Activated T-cell treated with anti-CD3 and anti-CD28 coated beads, Interleukin-2, amount 50 U/mL, for 48 hours (primary cell): Measurements from ENCODE around the gene SPP2.

Experiments used
- DNase-seq, 2 experiments: peaks; one replicate each; pipeline ENCODE4 v3.0.0-alpha.2; 2020

The SPP2 gene

DNA sequence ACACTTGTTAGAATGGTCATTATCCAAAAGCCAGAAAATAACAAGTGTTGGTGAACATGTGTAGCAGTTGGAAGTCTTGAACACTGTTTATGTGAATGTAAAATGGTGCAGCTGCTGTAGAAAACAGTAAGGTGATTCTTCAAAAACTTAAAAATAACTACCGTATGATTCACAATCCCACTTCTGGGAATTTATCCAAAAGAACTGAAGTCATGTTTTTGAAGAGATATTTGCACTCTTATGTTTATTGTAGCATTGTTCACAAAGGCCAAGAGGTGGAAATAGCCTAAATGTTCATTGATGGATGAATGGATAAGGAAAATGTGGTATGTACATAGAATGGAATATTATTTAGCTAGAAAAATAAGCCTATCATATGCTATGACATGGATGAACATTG is 6.3 kb upstream of the SPP2 start:
- no peak for DNase-seq

DNA sequence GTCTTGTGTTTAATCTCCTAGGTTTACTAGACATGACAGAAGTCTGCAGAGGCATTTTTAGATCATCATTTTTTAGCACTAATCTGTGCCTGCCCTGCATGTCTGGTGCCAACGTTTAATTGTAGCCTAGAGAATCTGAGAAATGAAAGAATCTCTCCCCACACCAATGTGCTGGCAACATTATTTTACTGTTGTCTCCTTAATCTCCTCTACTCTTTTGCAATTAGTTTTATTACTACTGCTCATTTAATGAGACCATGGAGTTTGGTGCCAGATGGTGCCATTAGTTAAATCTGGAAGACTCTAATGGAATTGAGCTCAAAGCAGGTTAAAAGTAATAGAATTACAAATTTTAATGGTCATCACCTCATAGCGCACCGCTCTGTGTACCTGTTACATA is 4.0 kb upstream of the SPP2 start:
- no peak for DNase-seq

DNA sequence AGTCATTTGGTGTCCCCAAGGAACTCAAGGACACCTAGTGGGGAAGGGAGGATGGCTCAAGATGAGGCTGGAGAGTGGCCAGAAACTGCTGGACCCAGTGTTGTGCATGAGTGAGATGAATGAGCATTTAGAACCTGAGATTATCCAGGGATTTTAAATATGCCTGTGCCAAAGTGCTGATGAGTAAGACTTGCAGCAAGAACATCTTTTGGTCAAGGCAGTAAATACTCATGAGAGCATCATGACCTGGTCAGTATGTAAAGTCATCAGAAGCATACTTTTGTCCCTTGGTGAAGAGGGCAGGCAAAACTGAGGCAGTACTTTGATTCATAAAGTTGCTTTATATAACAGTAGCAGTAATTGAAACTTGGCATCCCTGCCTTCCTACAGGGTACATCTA is 3.1 kb upstream of the SPP2 start:
- no peak for DNase-seq

DNA sequence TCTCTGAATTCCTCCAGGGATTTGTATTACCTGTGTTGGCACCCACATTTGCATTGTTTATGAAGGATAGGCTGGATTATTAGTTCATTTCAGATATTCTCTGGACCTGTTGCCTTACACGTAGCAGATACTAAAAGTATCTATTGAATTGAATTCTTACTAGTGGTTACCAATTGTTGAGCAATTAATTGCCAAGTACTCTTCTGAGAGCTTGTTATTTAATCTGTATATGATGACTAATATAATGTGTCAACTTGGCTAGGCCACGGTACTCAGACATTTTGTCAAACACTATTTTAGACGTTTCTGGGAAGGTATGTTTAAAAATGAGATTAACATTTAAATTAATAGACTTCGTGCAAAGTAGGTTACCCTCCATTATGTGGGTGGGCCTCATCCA is 2.5 kb upstream of the SPP2 start:
- DNase-seq, result no peak

DNA sequence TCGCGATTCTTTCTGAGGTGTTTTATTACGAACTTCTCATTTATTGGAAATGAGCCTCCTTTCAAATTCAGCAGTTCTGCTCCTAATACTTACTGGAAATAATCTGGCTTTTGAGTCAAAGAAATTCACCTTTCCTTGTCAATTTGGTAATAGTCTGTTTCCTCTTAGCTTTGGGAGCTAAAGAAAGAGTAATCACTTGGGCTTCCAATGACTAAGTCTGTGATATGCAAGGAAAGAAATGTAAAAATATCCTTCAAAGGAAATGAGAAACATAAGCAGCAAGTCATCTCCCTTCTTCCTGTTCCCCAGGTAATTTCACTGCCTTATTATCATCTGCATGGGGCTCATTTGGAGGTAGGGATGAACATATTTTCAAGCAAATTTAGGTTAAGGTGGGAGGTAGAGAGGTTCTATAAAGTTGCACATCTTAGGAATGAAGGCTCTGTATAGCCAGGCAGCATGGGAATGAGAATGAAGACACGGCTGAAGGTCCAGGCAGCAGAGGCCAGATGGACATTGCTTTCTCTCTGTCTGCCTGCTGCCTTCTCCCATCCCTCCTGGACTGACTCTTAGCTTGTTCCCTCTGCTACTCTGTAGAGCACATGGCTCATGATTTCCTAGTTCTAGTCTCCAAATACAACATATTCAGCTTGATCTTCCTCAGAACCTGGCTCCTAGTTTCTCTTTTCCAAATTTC is 1.0 kb downstream of the SPP2 start:
- no peak for DNase-seq

DNA sequence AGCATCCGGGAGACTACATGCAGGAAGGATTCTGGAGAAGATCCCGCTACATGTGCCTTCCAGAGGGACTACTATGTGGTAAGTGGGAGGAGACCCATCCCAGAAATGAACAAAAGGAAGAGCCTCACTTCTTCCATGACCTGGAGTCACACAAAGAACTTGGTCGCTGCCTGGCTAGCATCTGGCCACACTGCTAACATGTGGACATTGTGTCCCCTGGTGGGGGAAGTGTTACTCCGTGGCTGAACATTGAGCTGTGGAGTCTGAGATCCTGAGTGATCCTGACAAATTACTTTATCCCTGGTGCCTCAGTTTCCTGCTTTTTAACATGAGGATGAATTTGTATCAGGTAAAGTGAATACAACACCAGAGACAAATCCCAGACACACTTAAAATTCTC is 8.4 kb downstream of the SPP2 start:
- no peak for DNase-seq

DNA sequence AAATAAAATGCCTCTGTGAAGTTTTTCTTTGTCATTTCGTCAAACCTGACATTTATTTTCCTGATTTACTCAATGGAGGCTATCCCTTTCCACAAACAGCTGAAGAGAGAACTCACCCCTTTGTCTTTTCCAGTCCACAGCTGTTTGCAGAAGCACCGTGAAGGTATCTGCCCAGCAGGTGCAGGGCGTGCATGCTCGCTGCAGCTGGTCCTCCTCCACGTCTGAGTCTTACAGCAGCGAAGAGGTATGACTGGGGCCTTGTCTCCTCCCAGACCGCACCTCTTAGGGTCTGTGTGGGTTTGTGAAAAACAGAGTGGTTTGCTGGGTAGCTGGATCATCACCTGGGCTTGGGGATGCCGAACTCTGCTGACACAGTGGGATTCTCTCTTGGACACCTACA is 9.7 kb downstream of the SPP2 start:
- DNase-seq, result no peak

DNA sequence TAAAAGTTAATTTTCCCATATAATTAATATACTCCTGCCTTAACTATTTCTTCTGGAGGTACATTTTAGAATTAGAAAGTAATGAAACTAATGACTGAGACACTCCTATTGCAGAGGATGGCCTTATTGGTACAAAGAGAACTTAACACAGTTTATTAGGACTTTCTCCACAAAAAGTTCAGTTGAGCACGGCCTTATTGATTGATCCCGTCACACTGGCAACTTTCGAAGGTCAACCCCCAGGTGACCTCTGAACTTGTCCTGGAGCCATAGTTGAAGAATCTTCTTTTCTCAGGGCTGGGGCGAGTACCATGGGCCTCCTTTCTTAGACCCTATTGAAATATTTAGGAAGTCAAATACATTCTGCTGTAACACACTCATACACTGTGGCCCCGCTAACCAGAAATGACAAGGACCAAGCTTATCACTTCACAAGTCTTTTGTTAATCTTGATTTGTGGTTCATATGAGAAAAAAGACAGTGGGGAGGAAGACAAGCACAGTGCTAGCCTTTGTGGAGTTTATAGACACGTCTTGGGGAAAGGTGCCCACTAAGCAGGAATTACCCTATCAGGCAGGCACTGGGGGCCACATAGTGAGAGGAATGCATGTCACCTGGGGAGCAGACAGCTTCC is 11.2 kb downstream of the SPP2 start:
- no peak for DNase-seq

DNA sequence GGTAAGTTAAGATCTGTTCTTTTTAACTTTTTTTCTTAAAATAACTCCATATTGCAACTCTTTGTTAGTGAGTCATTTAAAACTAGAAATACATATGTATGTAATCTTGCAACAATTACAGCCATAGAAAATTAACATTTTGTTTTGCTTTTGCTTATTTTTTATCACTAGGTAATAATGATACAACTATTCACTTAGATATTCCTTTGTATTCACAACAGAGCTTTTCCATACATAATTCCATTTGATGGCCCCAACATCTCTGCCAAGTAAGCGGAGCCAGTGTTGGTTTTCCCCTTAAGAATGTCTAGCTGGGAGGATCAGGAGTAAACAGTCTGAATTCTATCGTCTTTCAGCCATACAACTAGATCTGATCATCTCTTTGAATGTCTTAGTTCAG is 16.1 kb downstream of the SPP2 start:
- DNase-seq, result no peak

DNA sequence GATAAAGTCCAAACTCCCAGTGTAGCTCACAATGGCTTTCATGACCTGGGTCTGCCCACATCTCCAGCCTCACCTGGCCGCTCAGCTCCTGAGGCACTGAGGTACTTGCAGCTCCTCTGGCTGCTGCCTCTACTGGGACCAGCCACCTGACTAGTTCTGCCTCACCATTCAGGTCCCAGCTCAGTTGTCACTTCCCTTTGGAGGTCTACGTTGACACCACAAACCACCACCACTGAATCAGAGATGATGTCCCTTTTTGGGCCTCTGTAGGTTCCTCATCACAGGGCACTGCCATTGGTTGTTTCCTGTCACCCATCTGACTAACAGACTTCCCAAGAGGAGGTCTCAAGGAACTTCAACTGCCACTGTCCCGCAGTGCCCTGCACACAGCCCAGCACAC is 21.2 kb downstream of the SPP2 start:
- peak; percentile 25 to 39 for DNase-seq

DNA sequence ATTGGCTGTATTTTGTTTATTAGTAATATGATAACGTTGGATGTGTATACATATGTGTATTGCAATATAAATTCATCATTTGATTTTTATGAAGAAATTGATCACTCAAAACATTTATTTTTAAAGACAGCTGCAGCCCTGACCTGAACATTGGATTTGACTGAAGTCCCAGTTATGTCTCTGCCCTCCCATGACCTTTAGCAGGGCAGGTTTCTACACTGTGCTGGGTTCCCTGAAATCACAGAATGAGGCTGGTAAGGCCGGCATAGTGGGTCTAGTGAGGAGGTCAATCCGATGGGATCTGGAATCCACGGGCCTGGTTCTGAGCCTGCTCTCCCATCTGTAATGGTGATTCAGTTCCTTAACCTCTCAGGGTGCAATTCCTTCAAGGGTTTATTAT is 22.0 kb downstream of the SPP2 start:
- no peak for DNase-seq

DNA sequence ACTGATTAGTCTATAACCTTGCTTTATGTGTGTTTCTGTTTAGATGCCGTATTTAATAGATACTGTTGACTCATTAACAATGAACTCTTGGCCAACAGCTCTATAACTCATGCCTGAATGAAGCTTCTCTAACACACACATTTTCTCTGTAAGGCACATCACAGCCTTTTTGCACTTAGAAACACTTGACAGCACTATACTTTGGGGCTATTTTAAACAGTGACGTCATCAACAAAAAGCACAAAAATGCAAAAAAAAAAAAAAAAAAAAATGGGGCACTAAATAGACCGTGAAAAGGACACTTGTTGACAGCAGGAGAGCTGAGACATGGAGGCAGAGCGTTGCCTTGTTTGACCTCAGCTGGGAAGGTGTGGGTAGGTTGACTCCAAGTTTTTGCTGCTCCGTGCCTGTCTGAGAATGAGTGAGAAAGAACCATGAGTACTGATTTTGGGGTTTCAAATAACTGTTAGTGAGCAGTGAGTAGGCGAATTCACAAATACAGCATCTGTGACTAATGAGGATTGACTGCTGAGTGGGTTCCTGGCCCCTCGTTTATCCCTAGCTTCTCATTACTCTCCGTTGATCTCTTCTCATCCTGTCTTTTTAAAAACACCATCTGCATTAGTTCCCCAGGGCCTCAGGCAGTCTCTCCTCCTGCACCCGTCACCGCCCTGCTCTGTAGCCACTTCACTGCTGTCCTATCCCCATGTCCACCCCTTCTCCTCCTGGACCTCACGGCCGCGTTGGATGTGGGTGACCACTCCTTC is 24.4 kb downstream of the SPP2 start:
- no peak for DNase-seq

DNA sequence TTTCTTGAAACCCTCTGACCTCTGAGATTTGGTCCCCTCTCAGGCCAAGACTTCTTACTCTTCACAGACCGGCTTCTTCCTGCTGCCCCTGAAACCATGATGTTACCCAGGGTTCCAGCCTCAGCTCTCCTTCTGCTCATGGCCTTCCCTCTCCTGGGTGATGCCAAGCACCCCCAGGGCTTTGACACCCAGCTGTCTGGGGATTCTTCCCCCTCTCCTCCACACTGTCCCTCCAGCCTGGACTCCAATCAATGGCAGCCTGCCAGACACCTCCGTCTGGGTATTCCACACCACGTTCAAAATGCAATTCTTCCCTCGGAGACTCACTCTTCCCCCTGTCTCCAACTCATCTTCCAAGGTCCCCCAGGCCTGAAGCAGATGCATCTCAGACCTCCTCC is 25.0 kb downstream of the SPP2 start:
- DNase-seq, result no peak

DNA sequence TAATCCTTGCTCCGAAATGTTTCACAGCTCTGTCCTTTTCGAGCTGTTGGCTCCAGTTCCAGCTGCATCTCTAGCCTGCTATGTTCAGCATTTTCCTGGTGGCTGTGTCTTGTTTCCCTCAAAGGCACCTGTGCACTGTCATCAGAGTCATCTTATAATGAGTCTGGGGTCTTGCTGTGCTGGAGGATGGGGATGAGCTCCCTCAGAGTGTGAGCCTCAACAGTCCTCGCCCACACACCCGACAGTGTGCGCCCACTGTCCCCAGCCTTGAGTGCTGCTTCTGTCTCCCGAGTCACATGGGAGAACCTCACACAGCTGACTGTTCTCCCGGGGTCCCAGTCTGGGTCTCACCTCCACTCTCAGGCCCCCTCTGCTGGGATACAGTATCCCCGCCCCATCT is 25.4 kb downstream of the SPP2 start:
- DNase-seq, result no peak

DNA sequence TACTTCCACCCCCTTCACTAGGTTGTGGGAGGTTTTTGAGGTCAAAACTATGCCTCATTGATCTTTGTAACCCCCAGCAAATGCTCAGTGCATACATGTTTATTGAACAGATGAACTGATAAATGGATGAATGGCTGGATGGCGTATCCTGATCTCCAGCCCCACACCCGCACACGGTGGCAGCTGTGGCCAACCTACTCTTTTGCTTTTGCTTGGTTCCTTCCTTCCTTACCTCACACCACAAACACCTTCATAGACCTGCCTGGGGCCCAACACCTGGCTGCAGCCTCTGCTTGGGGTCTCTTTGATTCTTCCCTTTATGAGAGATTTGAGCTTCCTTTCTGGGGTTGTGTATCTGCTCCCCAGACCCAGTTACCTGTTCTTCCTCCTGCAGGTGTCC is 25.9 kb downstream of the SPP2 start:
- DNase-seq, result no peak

DNA sequence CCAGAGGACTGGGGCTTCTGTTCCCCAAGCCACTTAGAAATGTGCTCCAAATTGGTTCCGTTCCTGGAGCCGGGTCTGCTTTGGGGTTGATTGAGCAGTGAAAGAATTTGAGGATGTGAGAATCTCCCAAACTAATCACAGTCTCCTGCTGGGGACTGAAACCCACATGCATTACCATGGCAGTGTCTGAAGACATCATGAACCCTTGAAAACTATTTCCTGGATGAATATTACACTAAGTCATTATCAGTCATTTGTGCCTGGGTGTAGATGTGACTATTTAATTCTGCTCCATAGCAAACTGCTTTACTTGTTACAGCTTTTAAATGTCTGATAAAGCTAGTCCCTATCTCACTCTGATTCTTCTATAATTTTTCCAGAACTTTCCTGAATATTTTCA is 27.6 kb downstream of the SPP2 start:
- DNase-seq, result no peak

DNA sequence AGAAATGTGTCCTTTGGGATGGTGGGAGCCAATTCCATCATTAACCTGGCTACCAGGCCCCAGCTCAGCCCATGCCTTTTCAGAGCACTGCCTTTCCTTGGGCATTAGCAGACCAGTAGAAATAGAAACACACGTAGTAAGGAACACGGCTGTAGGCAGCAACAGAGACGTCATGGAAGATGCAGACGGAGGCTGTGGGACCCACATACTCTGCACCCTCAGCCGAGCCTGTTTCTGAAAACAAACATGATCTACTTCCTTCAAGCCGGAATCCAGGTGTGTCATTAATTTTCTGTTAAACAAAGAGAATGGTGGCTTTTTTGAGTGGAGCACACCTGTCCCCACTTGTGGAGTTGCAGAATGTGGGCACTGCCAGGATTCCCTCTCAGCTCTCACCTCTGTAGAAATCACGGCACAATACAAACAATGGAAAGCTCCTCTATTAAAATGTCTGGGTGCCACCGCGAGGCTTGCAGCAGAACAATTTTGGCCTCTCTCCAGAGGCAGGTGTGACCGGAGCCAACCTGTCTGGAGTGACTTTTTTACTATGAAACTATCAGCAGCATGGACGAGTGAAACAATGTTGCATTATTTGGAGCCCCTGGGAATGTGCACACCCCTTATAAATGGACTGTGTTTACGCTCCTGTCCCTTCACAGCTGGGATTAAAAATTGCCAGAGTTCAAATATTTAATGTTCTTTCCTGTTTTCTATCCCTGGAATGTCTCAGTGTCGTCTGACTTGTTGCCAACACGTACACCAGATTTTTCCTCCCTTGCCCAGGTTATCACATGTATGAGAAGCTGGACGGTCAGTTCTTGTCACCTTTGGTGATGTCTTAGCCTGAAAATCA is 31.7 kb downstream of the SPP2 start:
- DNase-seq, result no peak

DNA sequence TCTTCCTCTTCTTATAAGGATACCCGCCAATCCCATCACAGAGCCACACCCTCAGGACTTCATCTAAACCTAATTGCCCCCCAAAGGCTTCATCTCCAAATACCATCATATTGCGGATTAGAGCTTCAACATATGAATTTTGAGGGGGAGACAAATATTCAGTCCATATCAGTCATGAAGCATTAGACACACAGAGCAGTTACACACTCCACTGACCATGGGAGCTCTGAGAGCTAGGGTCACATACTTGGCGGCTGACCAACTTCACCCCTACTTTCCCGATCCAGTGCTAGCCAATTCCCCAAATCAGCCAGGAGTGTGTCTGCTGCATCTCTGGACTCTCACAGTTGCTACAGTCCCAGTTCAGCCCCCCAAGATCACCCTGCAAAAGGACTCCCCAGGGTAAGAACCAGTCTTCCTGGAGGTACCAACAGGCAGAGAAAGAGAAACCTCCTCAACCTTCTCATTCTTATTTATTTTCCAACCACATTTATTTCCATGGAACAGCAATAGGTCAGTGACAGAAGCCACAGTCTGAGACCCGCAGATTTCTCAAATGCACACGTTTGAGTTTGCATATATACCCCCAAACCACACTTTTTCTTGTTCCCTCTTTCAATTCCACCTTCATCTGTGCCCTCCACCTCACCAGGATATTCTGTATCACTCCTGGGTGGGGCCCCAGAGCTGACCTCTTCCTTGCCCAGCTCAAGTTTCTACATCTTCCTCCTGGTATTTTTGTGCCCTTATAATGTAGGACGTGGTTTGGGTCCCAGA is 33.3 kb downstream of the SPP2 start:
- DNase-seq, result no peak

DNA sequence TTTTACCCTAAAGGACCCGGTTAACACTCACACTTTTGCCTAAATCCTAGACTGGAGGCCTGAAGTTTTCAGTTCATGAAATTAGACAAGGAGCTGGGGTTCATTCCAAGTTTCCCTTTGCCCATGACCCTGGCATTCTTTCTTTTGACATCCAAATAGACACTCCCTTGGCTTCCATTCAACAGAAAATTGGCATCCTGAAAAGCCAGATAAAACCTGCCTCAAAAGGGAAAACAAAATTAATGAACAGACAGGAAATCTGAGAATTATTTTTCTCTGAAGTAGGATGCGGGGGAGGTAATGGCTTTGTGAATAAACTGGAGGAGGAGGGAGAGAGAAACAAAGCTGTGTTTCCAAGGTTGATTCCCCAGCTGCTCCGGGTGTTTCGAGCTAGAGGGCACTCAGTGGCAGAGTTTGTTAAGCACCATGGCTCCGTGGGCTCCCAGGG is 41.0 kb downstream of the SPP2 start:
- DNase-seq, result no peak

DNA sequence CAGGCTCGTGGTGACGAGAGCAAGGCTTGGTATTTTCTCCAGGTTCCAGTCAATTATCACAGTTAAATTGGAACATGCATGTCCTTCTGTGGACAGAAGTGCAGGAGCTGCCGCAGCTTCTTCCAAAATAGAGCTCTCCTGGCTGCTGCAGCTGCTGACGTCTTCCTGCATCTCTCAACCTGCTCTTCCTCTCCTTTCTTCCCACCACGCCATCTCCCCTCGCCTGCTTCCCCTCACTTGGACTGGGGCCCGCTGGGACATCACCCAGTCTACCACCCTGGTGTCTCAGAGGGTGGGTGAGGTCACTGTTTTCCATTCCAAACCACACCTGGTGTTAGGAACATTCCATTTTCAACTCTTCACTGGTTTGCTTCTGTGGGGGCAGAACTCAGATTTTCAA is 41.4 kb downstream of the SPP2 start:
- no peak for DNase-seq

DNA sequence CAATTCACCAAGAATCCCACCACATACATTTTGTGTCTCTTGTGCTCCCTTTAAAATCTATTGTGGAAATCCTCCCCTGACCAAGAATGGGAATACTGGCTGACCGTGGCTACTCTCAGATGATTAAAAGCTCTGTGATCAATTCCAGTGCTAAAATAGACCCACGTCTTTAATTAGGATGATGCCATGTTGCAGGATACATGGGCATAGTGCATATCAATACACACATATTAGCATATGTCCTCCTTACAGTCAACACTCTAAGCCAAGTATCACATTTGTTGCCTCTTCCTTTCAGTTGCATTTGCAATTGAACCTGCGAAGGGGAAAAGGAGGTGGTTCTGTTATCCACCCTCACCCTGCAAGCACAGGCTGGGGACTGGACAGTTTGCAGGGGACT is 41.8 kb downstream of the SPP2 start:
- DNase-seq, result no peak

DNA sequence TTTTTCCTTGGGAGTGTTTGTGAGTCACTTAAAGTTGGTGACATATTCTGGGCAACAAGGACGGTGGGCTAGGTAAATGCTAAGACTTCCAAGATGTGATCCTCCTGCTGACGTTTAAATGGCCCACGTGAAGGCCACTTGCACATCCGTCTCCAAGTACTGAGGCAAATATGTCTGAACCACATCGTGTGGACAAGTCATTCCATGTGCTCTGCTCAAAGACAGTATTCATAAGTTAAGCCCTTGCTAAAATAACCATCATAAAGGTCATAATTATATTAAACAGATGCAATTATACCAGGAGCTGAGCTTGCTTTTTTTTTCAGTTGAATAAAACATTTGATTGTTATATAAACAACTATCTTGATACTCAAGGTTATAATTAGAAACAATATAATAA is 44.8 kb downstream of the SPP2 start:
- no peak for DNase-seq

DNA sequence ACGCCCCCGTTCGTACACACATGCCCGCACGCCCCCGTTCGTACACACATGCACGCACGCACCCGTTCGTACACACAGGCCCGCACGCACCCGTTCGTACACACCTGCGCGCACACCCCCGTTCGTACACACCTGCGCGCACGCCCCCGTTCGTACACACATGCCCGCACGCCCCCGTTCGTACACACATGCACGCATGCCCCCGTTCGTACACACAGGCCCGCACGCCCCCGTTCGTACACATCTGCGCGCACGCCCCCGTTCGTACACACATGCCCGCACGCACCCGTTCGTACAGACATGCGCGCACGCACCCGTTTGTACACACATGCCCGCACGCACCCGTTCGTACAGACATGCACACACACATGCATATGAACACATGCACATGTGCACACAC is 45.7 kb downstream of the SPP2 start:
- no peak for DNase-seq
